Measurements from ENCODE around the gene ASPRV1. TPM values are rescaled to one million over a fixed set of nuclear protein-coding genes. Genes with fewer than 3 reads are reported as not detected.
"Not testable (repeated sequence)": the region's sequence is repeated elsewhere in the genome, so short reads cannot be mapped to it uniquely, and the experiment has no call there.

The ASPRV1 gene
- total RNA-seq, 3 donors from 2014 or later (not counting 1 experiment from before 2014, with no cell fraction given) = 1.4 to 2.7 (median 1.9) TPM

- Mint-ChIP-seq H3K27ac (no peak overlapping the region), H3K9me3 (no peaks in the 10 kb centered on the region)
- WGBS (ENCODE audit: insufficient coverage) = 86% methylated on average over 1 of the region's 2 CpGs
Measured at GRCh38 chr2:70005216-70005615, 43.8 kb upstream of the ASPRV1 start.

GRCh38 chr2:70003093-70003830, 41.8 kb upstream of the ASPRV1 start:
- DNase-seq (no peak), ATAC-seq (no peak)
- Histone ChIP-seq H3K27me3 (ENCODE audit: control insufficient read depth, insufficient read depth, low read length) (no peaks in the 10 kb centered on the region), H3K4me1 (ENCODE audit: control insufficient read depth, insufficient read depth, low read length) (peaks cover 16% of the 10 kb centered on the region), H3K9me3 (ENCODE audit: control insufficient read depth, insufficient read depth, low read length) (no peaks in the 10 kb centered on the region), H3K4me3 (ENCODE audit: low read length) (no peak overlapping the region), H3K27ac (ENCODE audit: low read length) (no peak overlapping the region), H3K36me3 (ENCODE audit: control insufficient read depth, insufficient read depth, low read length) (no peaks in the 10 kb centered on the region)
- intact Hi-C loops (cut with micrococcal nuclease) = no loop called here
- WGBS (ENCODE audit: insufficient coverage) = 93% methylated on average over 6 of the region's 6 CpGs
- Mint-ChIP-seq H3K4me1 (peaks cover 12 to 18% of the 10 kb centered on the region in 2 donors), H3K4me3 (no peak overlapping the region), H3K9me3 (no peaks in the 10 kb centered on the region), H3K27me3 (ENCODE audit: low read depth in 2 of 2) (no peaks in the 10 kb centered on the region), H3K36me3 (no peaks in the 10 kb centered on the region), H3K27ac (peak overlapping the region; percentile 74 to 85)
- no peak for TF ChIP-seq CTCF (IDR thresholded peaks at IDR 0.05)

More at GRCh38 chr2:70005216-70005615, 43.8 kb upstream of the ASPRV1 start:
- Histone ChIP-seq H3K27ac (ENCODE audit: low read length) (no peak overlapping the region), H3K9me3 (ENCODE audit: control insufficient read depth, insufficient read depth, low read length) (no peaks in the 10 kb centered on the region), H3K27me3 (ENCODE audit: control insufficient read depth, insufficient read depth, low read length) (no peaks in the 10 kb centered on the region), H3K4me3 (ENCODE audit: low read length) (no peak overlapping the region), H3K4me1 (ENCODE audit: control insufficient read depth, insufficient read depth, low read length) (peaks cover 20% of the 10 kb centered on the region), H3K36me3 (ENCODE audit: control insufficient read depth, insufficient read depth, low read length) (no peaks in the 10 kb centered on the region)
- ATAC-seq (no peak), DNase-seq (no peak)
- intact Hi-C loops (cut with micrococcal nuclease) = no loop called here
- Mint-ChIP-seq H3K27me3 (ENCODE audit: low read depth in 2 of 2) (no peaks in the 10 kb centered on the region), H3K4me3 (no peak overlapping the region), H3K36me3 (no peaks in the 10 kb centered on the region), H3K4me1 (peaks cover 19 to 20% of the 10 kb centered on the region in 2 donors)
- TF ChIP-seq CTCF (IDR thresholded peaks at IDR 0.05) = no peak

DNA sequence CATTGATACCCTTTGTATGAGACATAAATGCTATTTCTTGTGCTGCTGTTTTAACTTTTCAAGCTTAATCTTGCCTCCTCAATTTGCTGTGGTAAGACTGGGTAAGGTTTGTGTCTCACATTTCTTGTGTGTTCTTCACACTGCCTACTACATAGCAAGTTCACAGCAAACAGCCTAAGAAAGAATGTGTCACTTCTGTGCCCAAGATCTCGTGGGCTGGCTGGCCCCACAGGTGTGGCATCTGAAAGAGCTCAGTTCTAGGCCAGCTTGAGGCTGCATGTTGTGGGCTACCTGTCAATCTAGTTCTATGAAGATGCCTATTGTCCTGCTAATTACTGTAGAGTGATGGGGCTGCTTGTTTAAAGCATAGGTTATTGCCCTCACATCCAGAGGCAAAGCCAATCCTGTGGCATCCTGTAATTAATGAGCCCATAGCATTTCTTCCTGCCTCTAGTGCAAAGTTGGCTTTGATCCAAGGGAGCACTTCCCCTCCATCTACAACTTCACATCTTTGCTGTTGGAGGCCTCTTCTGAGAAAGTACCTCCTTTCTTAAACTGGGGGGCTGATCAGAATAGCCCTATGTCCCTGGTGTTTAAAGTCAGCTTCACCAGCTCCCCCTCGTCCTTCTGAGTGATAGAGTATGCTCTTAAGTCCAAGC, 40.9 kb upstream of the ASPRV1 start:
- TF ChIP-seq CTCF (IDR thresholded peaks at IDR 0.05) = no peak
- Histone ChIP-seq H3K36me3 (ENCODE audit: control insufficient read depth, insufficient read depth, low read length) (no peaks in the 10 kb centered on the region), H3K4me3 (ENCODE audit: low read length) (no peak overlapping the region), H3K27ac (ENCODE audit: low read length) (no peak overlapping the region), H3K27me3 (ENCODE audit: control insufficient read depth, insufficient read depth, low read length) (no peaks in the 10 kb centered on the region), H3K4me1 (ENCODE audit: control insufficient read depth, insufficient read depth, low read length) (peaks cover 16% of the 10 kb centered on the region), H3K9me3 (ENCODE audit: control insufficient read depth, insufficient read depth, low read length) (no peaks in the 10 kb centered on the region)
- peak overlapping the region; percentile 74 to 85 for H3K27ac Mint-ChIP-seq
- DNase-seq (peak in 1 of 2 donors; percentile 37), ATAC-seq (peak; percentile 76 to 87 (median 82))
- no peaks in the 10 kb centered on the region for H3K27me3 Mint-ChIP-seq (ENCODE audit: low read depth in 2 of 2)
- intact Hi-C loops (cut with micrococcal nuclease) = no loop called here
- H3K36me3 Mint-ChIP-seq = no peaks in the 10 kb centered on the region
- peaks cover 18 to 24% of the 10 kb centered on the region in 2 donors for H3K4me1 Mint-ChIP-seq
- H3K4me3 Mint-ChIP-seq = peak overlapping the region; percentile 38
- no peaks in the 10 kb centered on the region for H3K9me3 Mint-ChIP-seq
- 43% methylated on average over 2 of the region's 2 CpGs for WGBS (ENCODE audit: insufficient coverage)

DNA sequence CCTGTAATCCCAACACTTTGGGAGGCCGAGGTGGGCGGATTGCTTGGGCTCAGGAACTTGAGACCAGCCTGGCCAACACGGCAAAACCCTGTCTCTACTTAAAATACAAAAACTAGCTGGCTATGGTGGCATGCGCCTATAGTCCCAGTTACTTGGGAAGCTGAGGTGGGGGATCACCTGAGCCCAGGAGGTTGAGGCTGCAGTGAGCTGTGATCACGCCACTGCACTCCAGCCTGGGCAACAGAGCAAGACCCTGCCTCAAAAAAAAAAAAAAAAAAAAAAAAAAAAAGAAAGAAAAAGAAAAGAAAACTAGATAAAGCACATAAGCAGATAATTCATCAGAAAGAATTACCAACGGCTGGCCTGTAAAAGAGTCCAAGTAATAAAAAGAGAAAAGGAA, 39.1 kb upstream of the ASPRV1 start:
- not testable (repeated sequence) for H3K27ac ChIP-seq (ENCODE audit: low read length); ATAC-seq
- WGBS (ENCODE audit: insufficient coverage) = 97% methylated on average over 3 of the region's 6 CpGs

More for the DNA sequence above, 39.1 kb upstream of the ASPRV1 start:
- H3K4me3 Mint-ChIP-seq; H3K9me3 ChIP-seq (ENCODE audit: control insufficient read depth, insufficient read depth, low read length); H3K27me3 Mint-ChIP-seq (ENCODE audit: low read depth in 2 of 2); H3K27ac Mint-ChIP-seq; H3K36me3 Mint-ChIP-seq; H3K36me3 ChIP-seq (ENCODE audit: control insufficient read depth, insufficient read depth, low read length); intact Hi-C loops (cut with micrococcal nuclease); H3K4me3 ChIP-seq (ENCODE audit: low read length); DNase-seq; H3K27me3 ChIP-seq (ENCODE audit: control insufficient read depth, insufficient read depth, low read length); H3K9me3 Mint-ChIP-seq: not testable (repeated sequence)
- H3K4me1 ChIP-seq (ENCODE audit: control insufficient read depth, insufficient read depth, low read length) = peaks cover 16% of the 10 kb centered on the region
- H3K4me1 Mint-ChIP-seq = peaks cover 22 to 27% of the 10 kb centered on the region in 2 donors

All from natural killer cell (primary cell).